Esophagus muscularis mucosa (tissue), 4 donors: ENCODE measurements around the gene KCNG4.
"Not testable (repeated sequence)": the region's sequence is repeated elsewhere in the genome, so short reads cannot be mapped to it uniquely, and the experiment has no call there.

Experiments used
- EP300 ChIP-seq: sonication (generic); formaldehyde crosslinking; IDR thresholded peaks from one replicate; pipeline ENCODE4 v1.6.1; 2017; ENCODE audit warnings: antibody characterized with exemption
- POLR2A ChIP-seq: fragments of 450-650 bp; IDR thresholded peaks from one replicate; pipeline ENCODE4 v1.6.1; 2017; ENCODE audit warnings: antibody characterized with exemption, moderate library complexity, mild to moderate bottlenecking, low read depth
- POLR2AphosphoS5 ChIP-seq, 2 donors: sonication (generic); formaldehyde crosslinking; IDR thresholded peaks; one replicate each; pipeline ENCODE4 v1.6.1; 2017; ENCODE audit warnings: antibody characterized with exemption in 2 of 2
- TF ChIP-seq, protein P1 (sequence below), 3 experiments: fragments of 200-600 bp in 2 of 3; fragments of 450-650 bp in 1 of 3; sonication (generic) in 2 of 3; IDR thresholded peaks; one replicate each; pipeline ENCODE4 v1.5.1; 2017 to 2019; ENCODE audit warnings: antibody characterized with exemption in 3 of 3, mild to moderate bottlenecking in 2 of 3, moderate library complexity in 1 of 3

DNA sequence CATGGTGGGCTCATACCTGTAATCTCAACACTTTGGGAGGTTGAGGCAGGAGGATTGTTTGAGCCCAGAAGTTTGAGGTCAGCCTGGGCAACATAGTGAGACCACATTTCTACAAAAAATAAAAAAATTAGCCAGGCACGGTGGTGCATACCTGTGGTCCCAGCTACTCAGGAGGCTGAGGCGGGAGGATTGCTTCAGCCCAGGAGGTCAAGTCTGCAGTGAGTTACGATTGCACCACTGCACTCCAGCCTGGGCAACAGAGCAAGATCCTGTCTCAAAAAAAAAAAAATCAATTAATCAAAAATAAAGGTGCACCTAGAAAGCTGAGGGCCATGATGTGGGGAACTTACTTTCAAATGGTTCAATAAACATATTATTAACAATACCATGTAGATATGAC lies 23.7 kb downstream of the KCNG4 start:
- TF ChIP-seq, protein P1, sequence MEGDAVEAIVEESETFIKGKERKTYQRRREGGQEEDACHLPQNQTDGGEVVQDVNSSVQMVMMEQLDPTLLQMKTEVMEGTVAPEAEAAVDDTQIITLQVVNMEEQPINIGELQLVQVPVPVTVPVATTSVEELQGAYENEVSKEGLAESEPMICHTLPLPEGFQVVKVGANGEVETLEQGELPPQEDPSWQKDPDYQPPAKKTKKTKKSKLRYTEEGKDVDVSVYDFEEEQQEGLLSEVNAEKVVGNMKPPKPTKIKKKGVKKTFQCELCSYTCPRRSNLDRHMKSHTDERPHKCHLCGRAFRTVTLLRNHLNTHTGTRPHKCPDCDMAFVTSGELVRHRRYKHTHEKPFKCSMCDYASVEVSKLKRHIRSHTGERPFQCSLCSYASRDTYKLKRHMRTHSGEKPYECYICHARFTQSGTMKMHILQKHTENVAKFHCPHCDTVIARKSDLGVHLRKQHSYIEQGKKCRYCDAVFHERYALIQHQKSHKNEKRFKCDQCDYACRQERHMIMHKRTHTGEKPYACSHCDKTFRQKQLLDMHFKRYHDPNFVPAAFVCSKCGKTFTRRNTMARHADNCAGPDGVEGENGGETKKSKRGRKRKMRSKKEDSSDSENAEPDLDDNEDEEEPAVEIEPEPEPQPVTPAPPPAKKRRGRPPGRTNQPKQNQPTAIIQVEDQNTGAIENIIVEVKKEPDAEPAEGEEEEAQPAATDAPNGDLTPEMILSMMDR (IDR thresholded peaks at IDR 0.05) = not testable (repeated sequence)
- TF ChIP-seq EP300; POLR2AphosphoS5 (IDR thresholded peaks at IDR 0.05); POLR2A: not testable (repeated sequence)
